ENCODE measurements around the gene PCAT6. TPM values are rescaled to one million over a fixed set of nuclear protein-coding genes. Genes with fewer than 3 reads are reported as not detected.

PCAT6 gene
- total and polyA plus RNA-seq, 2 of the 8 experiments (the other 6 are each of a cell fraction or from before 2014, with no cell fraction given) = 4.6 to 14.7 TPM

- Histone ChIP-seq H3K4ac (replicated peaks; ENCODE audit: insufficient read length, low read depth, low read length) (no peak overlapping the region), H2BK120ac (replicated peaks; ENCODE audit: low read depth, low read length) (no peak overlapping the region), H3K4me1 (replicated peaks in 1 of 4; ENCODE audit: control insufficient read depth in 3 of 4, insufficient read depth in 4 of 4, low read length in 3 of 4) (peaks cover 0 to 5% (median 3%) of the 10 kb centered on the region in 4 experiments; a peak in 5 of 7 replicates), H3K23ac (ENCODE audit: insufficient read length) (no peak overlapping the region), H3K27me3 (replicated peaks in 1 of 4; ENCODE audit: control insufficient read depth in 3 of 4, extremely low read depth in 1 of 4, insufficient read depth in 3 of 4, low read length in 3 of 4) (no peaks in the 10 kb centered on the region), H4K5ac (ENCODE audit: insufficient read length, low read depth, low read length) (no peak overlapping the region), H3K9me3 (ENCODE audit: insufficient read depth in 2 of 2, low read depth in 1 of 2, low read length in 1 of 2) (no peaks in the 10 kb centered on the region), H2AFZ (ENCODE audit: low read length) (no peak overlapping the region), H3K56ac (replicated peaks; ENCODE audit: insufficient read length, low read depth, low read length) (no peak overlapping the region), H2BK15ac (ENCODE audit: low read length) (no peak overlapping the region), H3K27ac (ENCODE audit: low read depth, low read length) (no peak overlapping the region), H3K4me3 (ENCODE audit: extremely low read depth in 1 of 4, insufficient read depth in 2 of 4, low read depth in 3 of 4, low read length in 4 of 4) (no peak overlapping the region), H3K79me1 (ENCODE audit: low read depth, low read length) (peaks cover 15% of the 10 kb centered on the region), H3K4me2 (ENCODE audit: insufficient read depth in 1 of 2, low read depth in 2 of 2, low read length in 2 of 2) (no peak overlapping the region), H2BK12ac (ENCODE audit: low read depth, low read length) (no peak overlapping the region), H3K18ac (ENCODE audit: extremely low read depth, low read length) (no peak overlapping the region), H3K9ac (replicated peaks in 1 of 4; ENCODE audit: extremely low read depth in 1 of 4, low read depth in 3 of 4, low read length in 3 of 4) (no peak overlapping the region), H3K23me2 (ENCODE audit: low read depth, low read length) (no peaks in the 10 kb centered on the region; the same call in 1 of the 2 replicates), H4K20me1 (replicated peaks in 1 of 2; ENCODE audit: control insufficient read depth in 1 of 2, insufficient read depth in 2 of 2, low read length in 2 of 2) (peaks cover 34 to 62% of the 10 kb centered on the region in 2 experiments), H3K79me2 (ENCODE audit: control insufficient read depth in 1 of 2, insufficient read depth in 2 of 2, low read length in 2 of 2) (peaks cover 49 to 100% of the 10 kb centered on the region in 2 experiments), H2BK20ac (ENCODE audit: low read length) (no peak overlapping the region), H3K36me3 (ENCODE audit: control insufficient read depth in 2 of 4, insufficient read depth in 4 of 4, low read length in 3 of 4) (peaks cover 0 to 2% (median 0%) of the 10 kb centered on the region in 4 experiments; a peak in 2 of 8 replicates), H2AK5ac (ENCODE audit: low read depth, low read length) (no peak overlapping the region), H2BK5ac (ENCODE audit: low read depth, low read length) (no peak overlapping the region), H3K14ac (ENCODE audit: insufficient read length) (no peak overlapping the region), H4K8ac (ENCODE audit: extremely low read depth, insufficient read depth, low read length) (no peak overlapping the region), H4K91ac (replicated peaks; ENCODE audit: insufficient read length, low read length) (no peak overlapping the region)
- ChIA-PET POLR2A (ENCODE audit: partially characterized antibody) (interaction anchor here (3.3 to 3.7 kb wide), 2 partner anchors 14 to 18 kb away, joined by 19 to 23 read pairs; partner anchors contain the start of genes KDM5B and PCAT6), CTCF (ENCODE audit: partially characterized antibody) (no interaction called here)
- no peak for FAIRE-seq
- DNase-seq (ENCODE audit: low read depth in 1 of 2, low spot score in 2 of 2) = no peak
- TF ChIP-seq CBX5 (IDR thresholded peaks at IDR 0.05; ENCODE audit: low read depth, low read length) = no peak
- TF ChIP-seq BCL11A (IDR thresholded peaks at IDR 0.05; ENCODE audit: low read depth in 2 of 2, low read length in 2 of 2) = no peak
- no peak for TF ChIP-seq CHD2 (IDR thresholded peaks at IDR 0.05; ENCODE audit: low read length)
- TF ChIP-seq TBP (IDR thresholded peaks at IDR 0.05; ENCODE audit: low read depth, low read length) = no peak
- no peak for TF ChIP-seq KDM5A (IDR thresholded peaks at IDR 0.05; ENCODE audit: low read length)
- TF ChIP-seq HDAC2 (IDR thresholded peaks at IDR 0.05; ENCODE audit: borderline replicate concordance in 1 of 2, low read depth in 2 of 2, low read length in 2 of 2) = no peak
- TF ChIP-seq ATF2 (IDR thresholded peaks at IDR 0.05; ENCODE audit: low read length) = no peak
- TF ChIP-seq BRCA1 (IDR thresholded peaks at IDR 0.05; ENCODE audit: low read depth, low read length) = no peak
- no peak for TF ChIP-seq SUZ12 (IDR thresholded peaks at IDR 0.05; ENCODE audit: low read length)
- no peak for TF ChIP-seq NRF1 (IDR thresholded peaks at IDR 0.05; ENCODE audit: low read depth, low read length)
- no peak for TF ChIP-seq ZNF274 (IDR thresholded peaks at IDR 0.05; ENCODE audit: borderline replicate concordance, extremely low read depth, low read length)
- TF ChIP-seq SP2 (IDR thresholded peaks at IDR 0.05; ENCODE audit: low read length) = no peak
These were observed 16.6 kb upstream of the PCAT6 start for GRCh38 chr1:202794051-202794740.
